Activated B cell treated with CpG ODN at 0.5 μM for 24 hours (primary cell): ENCODE data around the gene RTN4. TPM values are rescaled to one million over a fixed set of nuclear protein-coding genes. Genes with fewer than 3 reads are reported as not detected.

ENCODE experiments used
- ATAC-seq: fragments of 200-7000 bp; cut with Tn5 transposase; one replicate; pipeline ENCODE4 v1.10.0; 2021; ENCODE audit warnings: low read depth, mild to moderate bottlenecking, moderate library complexity
- CTCF ChIA-PET: fragments of 350-600 bp; sonication (Branson Sonifier 250); formaldehyde crosslinking; loops from one replicate; lab custom pipeline; 2021; ENCODE audit warnings: antibody characterized with exemption; lab: Charles Lee
- POLR2A ChIA-PET: fragments of 350-600 bp; sonication (Branson Sonifier 250); formaldehyde crosslinking; loops from one replicate; lab custom pipeline; 2021; ENCODE audit warnings: antibody characterized with exemption; lab: Charles Lee
- DNase-seq: peaks from one replicate; pipeline ENCODE4 v3.0.0; 2022
- H3K27ac Mint-ChIP-seq: one replicate; pipeline ENCODE4 v1.8.0; 2020; ENCODE audit warnings: mixed read lengths
- H3K27me3 Mint-ChIP-seq: one replicate; pipeline ENCODE4 v1.8.0; 2021; ENCODE audit warnings: mixed read lengths
- H3K36me3 Mint-ChIP-seq: one replicate; pipeline ENCODE4 v1.8.0; 2021; ENCODE audit warnings: low read depth, mixed read lengths
- H3K4me1 Mint-ChIP-seq: one replicate; pipeline ENCODE4 v1.8.0; 2021; ENCODE audit warnings: mixed read lengths
- H3K4me3 Mint-ChIP-seq: one replicate; pipeline ENCODE4 v1.8.0; 2020; ENCODE audit warnings: mild to moderate bottlenecking, mixed read lengths
- H3K9me3 Mint-ChIP-seq: one replicate; pipeline ENCODE4 v1.8.0; 2020; ENCODE audit warnings: mixed read lengths
- intact Hi-C: fragments of 100-400 bp; cut with micrococcal nuclease; formaldehyde crosslinking; loops from one replicate; pipeline ENCODE4 v1.15.1; 2024
- total RNA-seq: library from RNA; stranded (reverse); gene quantifications from 2 replicates; pipeline ENCODE4 v1.2.3, GENCODE V29; 2022
- TF ChIP-seq, protein P1 (sequence below): fragments of 200-600 bp; IDR thresholded peaks from one replicate; pipeline ENCODE4 v1.8.0; 2022; ENCODE audit warnings: antibody characterized with exemption, mild to moderate bottlenecking

Gene RTN4
- total RNA-seq, 1 donor from 2014 or later = 60.5 TPM

DNA sequence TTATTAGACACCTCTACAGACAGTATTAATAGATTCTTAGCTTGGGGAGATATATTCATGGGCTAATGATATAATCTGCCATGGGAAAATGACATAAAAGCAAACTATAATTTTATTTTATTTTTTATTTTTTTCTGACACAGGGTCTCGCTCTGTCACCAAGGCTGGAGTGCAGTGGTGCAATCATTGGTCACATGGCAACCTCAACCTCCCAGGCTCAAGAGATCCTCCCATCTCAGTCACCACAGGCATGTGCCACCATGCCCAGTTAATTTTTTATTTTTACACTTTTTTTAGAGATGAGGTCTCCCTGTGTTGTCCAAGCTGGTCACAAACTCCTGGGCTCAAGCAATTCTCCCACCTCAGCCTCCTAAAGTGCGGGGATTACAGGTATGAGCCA lies 39.3 kb downstream of the RTN4 start:
- TF ChIP-seq, protein P1, sequence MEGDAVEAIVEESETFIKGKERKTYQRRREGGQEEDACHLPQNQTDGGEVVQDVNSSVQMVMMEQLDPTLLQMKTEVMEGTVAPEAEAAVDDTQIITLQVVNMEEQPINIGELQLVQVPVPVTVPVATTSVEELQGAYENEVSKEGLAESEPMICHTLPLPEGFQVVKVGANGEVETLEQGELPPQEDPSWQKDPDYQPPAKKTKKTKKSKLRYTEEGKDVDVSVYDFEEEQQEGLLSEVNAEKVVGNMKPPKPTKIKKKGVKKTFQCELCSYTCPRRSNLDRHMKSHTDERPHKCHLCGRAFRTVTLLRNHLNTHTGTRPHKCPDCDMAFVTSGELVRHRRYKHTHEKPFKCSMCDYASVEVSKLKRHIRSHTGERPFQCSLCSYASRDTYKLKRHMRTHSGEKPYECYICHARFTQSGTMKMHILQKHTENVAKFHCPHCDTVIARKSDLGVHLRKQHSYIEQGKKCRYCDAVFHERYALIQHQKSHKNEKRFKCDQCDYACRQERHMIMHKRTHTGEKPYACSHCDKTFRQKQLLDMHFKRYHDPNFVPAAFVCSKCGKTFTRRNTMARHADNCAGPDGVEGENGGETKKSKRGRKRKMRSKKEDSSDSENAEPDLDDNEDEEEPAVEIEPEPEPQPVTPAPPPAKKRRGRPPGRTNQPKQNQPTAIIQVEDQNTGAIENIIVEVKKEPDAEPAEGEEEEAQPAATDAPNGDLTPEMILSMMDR = no peak
- CTCF ChIA-PET = interaction anchor here (9.2 kb wide), 1 partner anchor 157 kb away, joined by 96 read pairs; no protein-coding TSS in a partner anchor

GRCh38 chr2:55010149-55010591 lies 40.1 kb downstream of the RTN4 start:
- peak overlapping the region; percentile 84 for H3K4me3 Mint-ChIP-seq
- ChIA-PET POLR2A (interaction anchor here (1.2 to 1.5 kb wide), 2 partner anchors 11 to 40 kb away, joined by 3 to 4 read pairs; partner anchors contain the start of gene RTN4), CTCF (interaction anchor here (9.2 kb wide), 1 partner anchor 157 kb away, joined by 96 read pairs; no protein-coding TSS in a partner anchor)
- TF ChIP-seq, protein P1 = no peak
- ATAC-seq (peak; percentile 96), DNase-seq (no peak)
- intact Hi-C loops = loop anchor here (1.0 to 10.0 kb wide), 4 partner anchors 10 to 345 kb away; partner anchors contain the start of genes CLHC1 and RPS27A
- peak overlapping the region; percentile 67 for H3K27ac Mint-ChIP-seq
- no peaks in the 10 kb centered on the region for H3K36me3 Mint-ChIP-seq
- no peaks in the 10 kb centered on the region for H3K27me3 Mint-ChIP-seq
- H3K9me3 Mint-ChIP-seq = no peaks in the 10 kb centered on the region
- peaks cover 63% of the 10 kb centered on the region for H3K4me1 Mint-ChIP-seq

More for the DNA sequence above, 39.3 kb downstream of the RTN4 start:
- DNase-seq (no peak), ATAC-seq (no peak)
- H3K4me3 Mint-ChIP-seq = no peak overlapping the region
- H3K27ac Mint-ChIP-seq = no peak overlapping the region
- peaks cover 62% of the 10 kb centered on the region for H3K4me1 Mint-ChIP-seq
- no peaks in the 10 kb centered on the region for H3K9me3 Mint-ChIP-seq
- no peaks in the 10 kb centered on the region for H3K27me3 Mint-ChIP-seq
- intact Hi-C loops = loop anchor here (1.0 to 10.0 kb wide), 4 partner anchors 11 to 346 kb away; partner anchors contain the start of genes CLHC1 and RPS27A
- POLR2A ChIA-PET = interaction anchor here (1.5 kb wide), 1 partner anchor 40 kb away, joined by 4 read pairs; the partner anchor contains the start of gene RTN4
- H3K36me3 Mint-ChIP-seq = no peaks in the 10 kb centered on the region

DNA sequence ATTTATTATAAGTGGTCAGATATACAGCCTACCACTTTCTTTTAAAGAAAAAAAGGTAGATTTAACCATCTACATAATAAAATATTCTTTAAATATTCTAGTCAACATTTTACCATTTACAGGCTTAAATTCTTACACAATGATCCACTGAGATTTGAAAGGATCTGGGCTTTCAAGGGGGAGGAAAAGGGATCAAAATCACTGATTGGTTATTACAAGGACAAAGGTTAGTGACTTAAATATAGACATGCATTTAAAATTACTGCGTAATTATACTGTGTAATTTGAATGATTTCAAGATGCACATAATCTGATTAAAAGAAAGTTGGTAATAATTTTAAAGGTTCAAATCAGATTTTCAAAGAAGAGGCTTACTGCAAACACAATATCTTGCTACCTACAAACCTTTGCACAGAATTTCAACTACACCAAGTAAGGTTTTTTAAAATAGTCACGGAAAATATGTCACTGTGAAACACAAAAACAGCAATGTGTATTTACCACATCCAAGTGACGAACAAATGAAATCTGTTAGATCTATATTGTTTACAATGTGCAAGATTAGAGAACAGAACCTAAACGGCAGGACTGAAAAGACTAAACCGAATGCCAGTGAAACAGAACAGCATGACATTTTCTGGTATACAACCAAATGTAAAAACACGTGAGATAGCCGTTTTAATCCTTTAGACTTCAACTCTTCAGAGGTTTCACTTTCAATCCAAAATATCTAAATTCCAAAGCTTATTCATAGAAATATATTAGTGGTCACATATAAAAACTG lies 40.8 kb downstream of the RTN4 start:
- H3K9me3 Mint-ChIP-seq = no peaks in the 10 kb centered on the region
- H3K27me3 Mint-ChIP-seq = no peaks in the 10 kb centered on the region
- ATAC-seq (peak; percentile 28), DNase-seq (no peak)
- peak overlapping the region; percentile 67 for H3K27ac Mint-ChIP-seq
- ChIA-PET CTCF (interaction anchor here (9.2 kb wide), 1 partner anchor 158 kb away, joined by 96 read pairs; no protein-coding TSS in a partner anchor), POLR2A (interaction anchor here (1.2 to 1.5 kb wide), 2 partner anchors 10 to 41 kb away, joined by 3 to 4 read pairs; partner anchors contain the start of gene RTN4)
- TF ChIP-seq, protein P1 = no peak
- H3K4me1 Mint-ChIP-seq = peaks cover 64% of the 10 kb centered on the region
- intact Hi-C loops = loop anchor here (1.0 to 10.0 kb wide), 4 partner anchors 9 to 345 kb away; partner anchors contain the start of genes CLHC1 and RPS27A
- no peaks in the 10 kb centered on the region for H3K36me3 Mint-ChIP-seq
- H3K4me3 Mint-ChIP-seq = peak overlapping the region; percentile 84

GRCh38 chr2:55006306-55006705 lies 43.9 kb downstream of the RTN4 start:
- ATAC-seq (no peak), DNase-seq (no peak)
- no peaks in the 10 kb centered on the region for H3K36me3 Mint-ChIP-seq
- H3K9me3 Mint-ChIP-seq = no peaks in the 10 kb centered on the region
- CTCF ChIA-PET = no interaction called here
- H3K27ac Mint-ChIP-seq = no peak overlapping the region
- intact Hi-C loops = no loop called here
- H3K4me3 Mint-ChIP-seq = no peak overlapping the region
- H3K4me1 Mint-ChIP-seq = peaks cover 63% of the 10 kb centered on the region
- TF ChIP-seq, protein P1 = no peak
- POLR2A ChIA-PET = interaction anchor here (1.0 kb wide), 1 partner anchor 44 kb away, joined by 3 read pairs; the partner anchor contains the start of gene RTN4
- H3K27me3 Mint-ChIP-seq = no peaks in the 10 kb centered on the region
